DLD1 (cell line): ENCODE data around the gene ADORA2B.

ENCODE experiments used
- in situ Hi-C: cut with HindIII; loops from 2 replicates; pipeline ENCODE4 v1.10.0; 2017; ENCODE audit warnings: low sequenced_read_pairs

ADORA2B gene

DNA sequence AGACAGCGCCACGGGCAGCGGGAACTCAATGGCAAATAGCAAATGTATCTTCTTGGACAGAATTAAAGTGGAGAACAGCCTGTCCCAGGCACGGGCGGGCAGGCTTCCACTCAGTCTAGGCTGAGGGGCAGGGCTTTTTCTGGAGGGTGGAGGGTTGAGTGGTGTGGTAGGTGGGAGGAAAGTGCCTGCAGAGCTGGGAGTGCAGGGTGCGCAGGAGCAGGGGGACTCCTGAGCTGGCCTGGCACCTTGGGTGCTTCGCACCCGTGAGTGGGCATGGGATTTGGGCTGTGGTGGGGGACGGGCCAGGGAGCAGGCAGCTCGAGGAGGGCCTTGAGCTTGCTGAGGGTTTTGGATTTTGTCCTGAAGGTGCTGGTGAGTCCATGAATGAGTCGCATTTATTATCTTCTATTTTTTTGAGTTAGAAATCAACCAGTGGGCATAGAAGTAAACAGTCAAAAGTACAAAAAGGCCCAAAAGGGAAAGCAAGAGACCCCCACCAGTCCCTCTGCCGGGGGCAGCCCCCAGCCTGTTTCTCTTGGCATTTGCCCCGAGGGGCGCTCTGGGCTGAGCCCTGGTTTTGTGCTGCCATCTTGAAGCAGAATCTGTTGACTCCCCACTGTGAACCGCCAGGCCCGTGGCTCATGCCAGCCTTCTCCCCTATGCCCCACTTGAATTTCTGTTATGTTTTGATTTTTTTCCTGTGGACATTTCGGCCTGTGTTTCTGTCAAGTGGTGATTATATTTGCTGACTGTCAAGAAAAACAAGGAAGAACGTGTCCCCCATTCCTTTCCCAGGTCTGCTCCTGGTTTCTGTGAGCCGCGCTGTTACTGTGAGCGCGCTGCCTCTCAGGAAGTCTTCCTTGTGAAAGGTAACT is 8.2 kb downstream of the ADORA2B start:
- in situ Hi-C loops = no loop called here

DNA sequence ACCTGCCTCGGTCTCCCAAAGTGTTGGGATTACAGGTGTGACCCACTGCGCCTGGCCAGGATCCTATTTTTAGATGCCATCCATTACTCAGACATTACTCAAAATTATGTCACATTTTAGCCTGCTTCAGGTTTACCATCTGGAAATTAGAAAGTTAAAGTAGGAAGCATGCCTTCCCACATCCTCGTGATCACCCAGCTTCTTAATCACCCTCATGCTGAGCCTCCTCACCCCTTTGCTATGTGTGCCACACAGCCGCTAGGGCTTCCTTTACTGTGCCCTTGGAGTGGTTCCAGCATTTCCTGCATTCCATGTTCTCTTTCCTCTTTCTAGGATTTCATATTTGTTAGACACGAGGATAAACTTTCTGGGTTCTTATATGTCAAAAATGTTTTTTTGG is 9.3 kb downstream of the ADORA2B start:
- in situ Hi-C loops = no loop called here

- in situ Hi-C loops = no loop called here
Observed at GRCh38 chr17:15955793-15956541, 11.0 kb downstream of the ADORA2B start.

DNA sequence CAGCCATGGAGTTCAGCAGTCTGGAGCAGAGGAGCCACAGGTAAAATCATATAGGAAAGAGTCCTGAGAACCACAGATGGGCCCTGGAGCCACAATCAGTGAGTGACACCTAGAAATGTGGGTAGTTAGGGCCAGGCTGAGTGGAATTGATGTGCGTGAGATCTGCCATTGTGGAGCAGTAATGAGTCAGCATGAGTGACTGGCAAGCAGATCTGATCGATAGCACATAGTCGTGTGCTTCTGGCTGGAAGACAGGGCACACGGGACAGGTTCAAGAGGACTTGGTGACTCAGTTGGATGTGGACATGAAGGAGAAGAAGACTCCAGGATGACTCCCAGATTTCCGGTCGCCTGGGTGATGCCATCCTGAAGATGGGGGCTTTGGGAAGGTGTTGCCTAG is 12.3 kb downstream of the ADORA2B start:
- in situ Hi-C loops = no loop called here

GRCh38 chr17:15957608-15958307 is 12.8 kb downstream of the ADORA2B start:
- in situ Hi-C loops = no loop called here

DNA sequence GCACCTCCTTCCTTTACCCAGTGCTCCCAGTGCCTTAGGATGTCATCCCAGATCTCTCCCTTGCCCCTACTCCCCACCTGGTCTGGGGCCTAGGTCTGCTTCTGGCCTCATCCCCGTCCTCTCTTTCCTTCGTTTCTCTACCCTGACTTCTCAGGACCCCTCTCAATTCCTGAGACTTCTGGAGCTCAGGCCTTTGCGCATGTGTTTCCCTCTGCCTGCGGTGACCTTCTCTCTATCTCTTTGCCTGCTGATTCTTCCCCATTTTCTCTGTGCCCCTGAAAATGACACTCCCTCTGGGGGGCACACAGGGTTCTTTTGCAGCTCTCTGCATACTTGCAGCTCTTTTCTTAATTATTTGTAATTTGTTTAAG is 13.5 kb downstream of the ADORA2B start:
- in situ Hi-C loops = no loop called here

DNA sequence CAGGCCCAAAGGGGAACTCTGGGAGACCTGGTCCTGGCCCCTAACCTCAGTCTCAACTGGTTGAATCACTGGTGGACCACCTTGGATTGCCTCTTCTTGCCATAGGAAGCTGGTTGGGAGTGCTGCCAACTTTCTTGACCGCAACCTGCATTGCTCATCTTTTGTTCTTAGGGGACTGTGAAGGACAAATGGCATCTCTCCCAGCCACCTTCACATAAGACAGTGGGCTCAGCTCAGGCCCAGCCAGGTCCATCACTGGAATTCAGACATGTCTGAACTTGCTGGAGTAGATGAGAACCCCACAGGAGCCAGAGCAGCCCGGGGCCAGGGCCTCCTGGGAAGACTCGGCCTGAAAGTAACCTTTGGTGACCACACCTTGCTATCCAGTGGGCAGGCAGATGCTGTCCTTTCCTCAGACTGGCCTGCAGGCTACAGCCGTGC is 18.8 kb downstream of the ADORA2B start:
- in situ Hi-C loops = no loop called here

- in situ Hi-C loops = no loop called here
Observed at GRCh38 chr17:15965528-15965927, 20.6 kb downstream of the ADORA2B start.

- in situ Hi-C loops = no loop called here
Observed at GRCh38 chr17:15966183-15966878, 21.4 kb downstream of the ADORA2B start.

- in situ Hi-C loops = no loop called here
Observed at GRCh38 chr17:15966879-15967248, 21.9 kb downstream of the ADORA2B start.

GRCh38 chr17:15967706-15968399 is 22.9 kb downstream of the ADORA2B start:
- in situ Hi-C loops = no loop called here

DNA sequence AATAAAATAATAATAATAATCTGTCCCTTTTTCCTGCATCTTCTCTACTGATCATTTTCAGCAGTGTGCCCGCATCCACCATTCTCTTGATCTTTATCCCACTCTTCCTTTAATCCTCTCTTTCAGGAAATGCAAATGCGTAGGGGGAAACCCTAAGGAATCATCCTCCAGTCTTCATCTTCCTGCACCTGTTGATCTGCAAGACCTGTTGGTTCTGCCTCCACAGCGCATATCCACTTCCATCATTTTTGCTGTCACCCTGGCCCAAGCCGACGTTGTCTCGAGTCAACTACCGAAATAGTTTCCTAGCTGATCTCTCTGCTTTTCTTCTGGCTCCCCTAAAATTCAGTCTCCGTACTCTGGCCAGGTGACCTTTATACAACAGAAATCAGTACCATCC is 24.5 kb downstream of the ADORA2B start:
- in situ Hi-C loops = no loop called here

DNA sequence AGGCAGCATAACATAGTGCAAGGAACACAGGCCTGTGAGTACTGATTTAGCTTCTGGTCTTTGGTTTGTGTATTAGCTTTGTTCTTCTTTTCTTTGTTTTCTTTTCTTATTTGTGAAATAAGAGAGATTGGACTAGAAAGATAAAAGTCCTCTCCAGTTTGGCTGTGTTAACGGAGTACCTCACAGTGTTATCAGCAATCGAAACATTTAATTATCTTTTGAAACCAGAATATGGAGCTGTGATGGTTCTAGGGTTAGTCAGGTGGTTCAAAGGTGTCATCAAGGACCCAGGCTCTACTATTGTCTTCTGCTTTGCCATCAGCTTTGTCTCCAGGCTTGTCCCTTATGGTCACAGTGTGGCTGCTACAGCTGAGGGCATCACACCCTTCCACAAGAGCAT is 25.6 kb downstream of the ADORA2B start:
- in situ Hi-C loops = no loop called here

- in situ Hi-C loops = no loop called here
Observed at GRCh38 chr17:15971098-15971678, 26.3 kb downstream of the ADORA2B start.

GRCh38 chr17:15971882-15972281 is 27.0 kb downstream of the ADORA2B start:
- in situ Hi-C loops = no loop called here

DNA sequence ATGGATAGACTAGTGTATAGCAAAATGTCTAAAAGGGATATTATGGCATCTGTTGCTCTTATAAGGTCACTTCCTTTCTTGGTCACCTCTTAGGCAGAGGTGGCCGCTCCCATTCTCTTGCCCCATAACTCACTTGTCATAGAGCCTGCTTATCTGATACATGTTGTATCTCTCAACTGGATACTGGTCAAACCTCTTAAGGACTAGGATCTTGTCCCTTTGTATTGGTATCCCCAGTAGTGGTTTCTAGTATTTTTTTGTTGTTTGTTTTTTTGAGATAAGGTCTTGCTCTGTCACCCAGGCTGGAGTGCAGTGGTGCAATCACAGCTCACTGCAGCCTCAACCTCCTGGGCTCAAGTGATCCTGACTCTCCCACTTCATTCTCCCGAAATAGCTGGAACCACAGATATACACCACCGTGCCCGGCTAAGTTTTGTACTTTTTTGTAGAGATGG is 27.6 kb downstream of the ADORA2B start:
- in situ Hi-C loops = no loop called here

DNA sequence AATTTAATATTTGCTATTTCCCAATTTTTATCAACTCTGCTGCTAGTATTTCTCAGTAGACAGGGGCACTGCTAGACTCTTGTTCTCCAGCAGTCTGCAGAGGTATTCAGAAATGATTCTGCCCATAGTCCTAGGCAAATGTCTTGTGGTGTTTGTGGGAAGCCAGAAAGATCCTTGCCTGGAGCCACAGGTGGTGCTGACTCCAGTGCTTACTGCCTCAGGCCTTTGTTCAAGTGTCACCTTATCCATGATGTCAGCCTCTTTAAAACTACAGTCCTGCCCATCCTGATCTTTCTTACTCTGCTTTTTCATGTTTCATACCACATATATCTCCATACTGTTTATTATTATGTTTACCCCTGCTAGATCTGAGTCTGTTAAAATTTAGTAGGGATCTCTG is 28.1 kb downstream of the ADORA2B start:
- in situ Hi-C loops = no loop called here

DNA sequence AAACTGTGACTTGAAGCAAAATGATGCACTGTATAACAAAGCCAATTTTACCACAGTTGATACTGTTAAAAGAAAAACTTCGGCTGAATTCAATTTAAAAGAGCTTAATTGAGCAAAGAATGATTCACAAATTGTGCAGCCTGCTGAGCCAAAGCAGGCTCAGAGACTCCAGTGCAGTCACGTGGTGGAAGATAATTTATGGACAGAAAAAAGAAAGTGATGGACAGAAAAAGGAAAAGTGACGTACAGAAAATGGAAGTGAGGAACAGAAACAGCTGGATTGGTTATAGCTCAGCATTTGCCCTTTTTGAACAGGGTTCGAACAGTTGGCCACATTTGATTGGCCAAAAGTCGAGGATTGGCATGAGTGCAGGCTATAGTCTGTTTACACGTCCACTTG is 28.9 kb downstream of the ADORA2B start:
- in situ Hi-C loops = no loop called here

DNA sequence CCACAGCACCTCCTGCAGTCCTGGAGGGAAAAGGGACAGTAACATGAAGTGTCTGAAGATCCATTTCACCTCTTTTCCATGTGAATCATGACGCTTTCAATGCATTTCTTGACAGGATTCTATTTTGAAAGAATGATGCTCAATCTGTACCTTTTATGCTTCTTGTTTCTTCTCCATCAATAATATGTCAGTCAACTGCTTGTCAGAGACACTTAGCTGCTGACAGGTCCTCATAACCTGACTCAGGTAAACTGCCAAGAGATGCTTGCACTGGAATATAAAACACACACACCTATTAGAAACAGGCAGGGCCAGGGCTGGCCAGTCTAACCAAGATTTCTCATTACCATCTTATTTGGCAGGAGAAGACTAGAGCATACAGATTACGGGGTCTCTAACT is 33.0 kb downstream of the ADORA2B start:
- in situ Hi-C loops = no loop called here

- in situ Hi-C loops = no loop called here
Observed at GRCh38 chr17:15978606-15979005, 33.7 kb downstream of the ADORA2B start.
